Measurements from ENCODE around the gene ACTL7B.

GRCh38 chr9:108861464-108861863 lies 5.7 kb upstream of the ACTL7B start:
- TF ChIP-seq, protein P1, sequence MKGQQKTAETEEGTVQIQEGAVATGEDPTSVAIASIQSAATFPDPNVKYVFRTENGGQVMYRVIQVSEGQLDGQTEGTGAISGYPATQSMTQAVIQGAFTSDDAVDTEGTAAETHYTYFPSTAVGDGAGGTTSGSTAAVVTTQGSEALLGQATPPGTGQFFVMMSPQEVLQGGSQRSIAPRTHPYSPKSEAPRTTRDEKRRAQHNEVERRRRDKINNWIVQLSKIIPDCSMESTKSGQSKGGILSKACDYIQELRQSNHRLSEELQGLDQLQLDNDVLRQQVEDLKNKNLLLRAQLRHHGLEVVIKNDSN (IDR thresholded peaks at IDR 0.05; ENCODE audit: borderline replicate concordance, low read depth) = no peak
- TF ChIP-seq CTCF (IDR thresholded peaks at IDR 0.05) (no peak), MAX (IDR thresholded peaks at IDR 0.05; ENCODE audit: low read depth) (no peak)
